GM12878 (cell line): ENCODE data around the gene CYB5R3. TPM values are rescaled to one million over a fixed set of nuclear protein-coding genes. Genes with fewer than 3 reads are reported as not detected.

Experiments
- ATAC-seq: fragments of 200-7000 bp; cut with Tn5 transposase; 3 replicates; pipeline ENCODE4 v1.9.1; 2020; ENCODE audit warnings: mild to moderate bottlenecking, moderate library complexity
- BruUV-seq: library from RNA; stranded (reverse); fragments of 400-500 nt; replicated peaks from 2 replicates; lab custom pipeline; 2021; lab: Mats Ljungman, UMichigan
- CTCF ChIA-PET: fragments of 300-600 bp; sonication (Branson Sonifier 250); formaldehyde crosslinking; extraction: SDS; loops from one replicate; lab custom pipeline; 2021; ENCODE audit warnings: inconsistent platforms; lab: Yijun Ruan, JAX
- POLR2A ChIA-PET: fragments of 350-600 bp; formaldehyde crosslinking; extraction: SDS; loops from one replicate; lab custom pipeline; 2021; ENCODE audit warnings: inconsistent platforms; lab: Charles Lee
- RAD21 ChIA-PET: fragments of 300-600 bp; sonication (Branson Sonifier 250); formaldehyde crosslinking; loops from one replicate; lab custom pipeline; 2023; ENCODE audit warnings: antibody characterized with exemption; ENCODE audit not compliant: unreplicated experiment; lab: Charles Lee
- SMC1A ChIA-PET: fragments of 300-600 bp; sonication (Branson Sonifier 250); formaldehyde crosslinking; loops from one replicate; lab custom pipeline; 2023; ENCODE audit not compliant: unreplicated experiment, uncharacterized antibody; lab: Charles Lee
- DNase-seq: peaks from one replicate; pipeline ENCODE4 v3.0.0-alpha.2; 2011; ENCODE audit warnings: low read depth, low spot score
- FAIRE-seq: peaks from 3 replicates; lab custom pipeline; 2011; peaks lifted over from hg19 to GRCh38; lab: Jason Lieb, UNC
- H2AFZ ChIP-seq: 2 replicates; pipeline ENCODE4 v1.6.0; 2011; ENCODE audit warnings: low read depth, low read length, control low read depth; ENCODE audit not compliant: control insufficient read depth
- H3K27ac ChIP-seq: 2 replicates; pipeline ENCODE4 v1.5.1; 2011; ENCODE audit warnings: control low read depth; ENCODE audit not compliant: control insufficient read depth, insufficient read depth
- H3K27me3 ChIP-seq, 2 experiments: replicated peaks in 1 of 2; 2 replicates each; pipeline versions ENCODE4 v1.6.0 to v1.6.1; 2011; ENCODE audit warnings: low read length in 1 of 2; ENCODE audit not compliant: control insufficient read depth in 2 of 2, insufficient read depth in 2 of 2
- H3K36me3 ChIP-seq, 2 experiments: 2 replicates each; pipeline ENCODE4 v1.5.1; 2011; ENCODE audit warnings: low read length in 1 of 2; ENCODE audit not compliant: control insufficient read depth in 2 of 2, insufficient read depth in 2 of 2
- H3K4me1 ChIP-seq: 2 replicates; pipeline ENCODE4 v1.6.1; 2011; ENCODE audit warnings: mild to moderate bottlenecking, low read length, moderate library complexity, mixed read lengths; ENCODE audit not compliant: control insufficient read depth, insufficient read depth
- H3K4me2 ChIP-seq: 2 replicates; pipeline ENCODE4 v1.6.0; 2011; ENCODE audit warnings: control low read depth; ENCODE audit not compliant: control insufficient read depth, insufficient read depth
- H3K4me3 ChIP-seq: fragments of 200-600 bp; sonication (generic); 2 replicates; pipeline ENCODE4 v1.5.1; 2016
- H3K79me2 ChIP-seq: 2 replicates; pipeline ENCODE4 v1.6.0; 2011; ENCODE audit warnings: low read length; ENCODE audit not compliant: control insufficient read depth, insufficient read depth
- H3K9ac ChIP-seq: 2 replicates; pipeline ENCODE4 v1.8.0; 2011; ENCODE audit warnings: low read length, control low read depth, mixed read lengths; ENCODE audit not compliant: control insufficient read depth, insufficient read depth
- H3K9me3 ChIP-seq: replicated peaks from 3 replicates; pipeline ENCODE4 v1.5.1; 2011; ENCODE audit warnings: mild to moderate bottlenecking, low read length; ENCODE audit not compliant: control insufficient read depth, insufficient read depth
- H4K20me1 ChIP-seq: 2 replicates; pipeline ENCODE4 v1.6.0; 2011; ENCODE audit not compliant: control insufficient read depth, insufficient read depth
- EED ChIP-seq: sonication (generic); IDR thresholded peaks from 2 replicates; pipeline ENCODE4 v1.6.1; 2016; ENCODE audit warnings: antibody characterized with exemption, low read depth
- IKZF1 ChIP-seq: fragments of 450-650 bp; conservative IDR thresholded peaks from 2 replicates; pipeline ENCODE4 v1.6.1; 2017; ENCODE audit warnings: antibody characterized with exemption, mild to moderate bottlenecking
- JUND ChIP-seq: IDR thresholded peaks from 2 replicates; pipeline ENCODE4 v1.6.1; 2012; ENCODE audit warnings: low read depth, mild to moderate bottlenecking, low read length, improper control_type of control experiment, moderate library complexity
- PRDM15 ChIP-seq: fragments of 450-650 bp; formaldehyde crosslinking; IDR thresholded peaks from 2 replicates; pipeline ENCODE4 v1.4.0; 2020; ENCODE audit warnings: mild to moderate bottlenecking, moderate library complexity
- RBBP5 ChIP-seq: fragments of 200-600 bp; sonication (generic); conservative IDR thresholded peaks from 2 replicates; pipeline ENCODE4 v1.6.1; 2016
- SKIL ChIP-seq: fragments of 450-650 bp; IDR thresholded peaks from 2 replicates; pipeline ENCODE4 v1.6.1; 2017; ENCODE audit warnings: mild to moderate bottlenecking, low read depth, inconsistent platforms; ENCODE audit not compliant: poor library complexity, severe bottlenecking
- SPI1 ChIP-seq: IDR thresholded peaks from 2 replicates; pipeline ENCODE4 v1.6.1; 2011; ENCODE audit warnings: low read depth, mild to moderate bottlenecking, low read length, moderate library complexity, borderline replicate concordance; ENCODE audit not compliant: insufficient read depth
- SREBF2 ChIP-seq: IDR thresholded peaks from 2 replicates; pipeline ENCODE4 v1.6.1; 2012; ENCODE audit warnings: mild to moderate bottlenecking, low read length
- SRF ChIP-seq, 2 experiments: IDR thresholded peaks; 2 replicates each; pipeline ENCODE4 v1.6.1; 2011; ENCODE audit warnings: low read depth in 2 of 2, low read length in 2 of 2, mild to moderate bottlenecking in 1 of 2, moderate library complexity in 1 of 2
- ZZZ3 ChIP-seq: IDR thresholded peaks from 2 replicates; pipeline ENCODE4 v1.6.1; 2011; ENCODE audit warnings: low read depth; ENCODE audit not compliant: control insufficient read depth, insufficient read length
- WGBS: methylation state at CpG from one replicate; pipeline ENCODE4 v1.1.6; 2016; ENCODE audit warnings: low lambda C conversion rate; ENCODE audit not compliant: insufficient replicate concordance, insufficient coverage; ENCODE audit errors: missing lambda C conversion rate; 5-methylcytosine and 5-hydroxymethylcytosine counted together
- in situ Hi-C: fragments of 300-500 bp; cut with MboI; formaldehyde crosslinking; loops from 9 replicates; pipeline ENCODE4 v1.14.3; 2018; ENCODE audit warnings: mixed read lengths
- intact Hi-C: fragments of 100-400 bp; cut with micrococcal nuclease; formaldehyde crosslinking; loops from one replicate; pipeline ENCODE4 v1.14.2; 2022; ENCODE audit not compliant: unreplicated experiment
- polyA plus RNA-seq, 11 experiments: library from polyadenylated mRNA; depleted of rRNA in 4 of 11; unstranded in 6 of 11; stranded (reverse) in 5 of 11; fragments of >200 nt; fragmentation: Nextera tagmentation in 4 of 11; fragmentation: Illumina TruSeq in 1 of 11; extraction: Ambion mirVana in 4 of 11; extraction: Trizol in 1 of 11; gene quantifications; 1 replicate in 1 of 11; 2 replicates in 10 of 11; pipeline versions ENCODE4 v1.2.1 to v1.2.3, GENCODE V29; 2011 to 2016; ENCODE audit warnings: inconsistent platforms in 2 of 11, missing spikeins in 2 of 11, low read depth in 1 of 11
- total RNA-seq, 4 experiments: library from RNA; depleted of rRNA in 3 of 4; stranded (reverse); fragments of >200 nt in 3 of 4; fragmentation: Illumina TruSeq in 1 of 4; extraction: Trizol in 1 of 4; gene quantifications; 2 replicates each; pipeline versions ENCODE4 v1.2.1 to v1.2.3, GENCODE V29; 2013 to 2021
- TF ChIP-seq, protein P1 (sequence below): IDR thresholded peaks from 2 replicates; pipeline ENCODE4 v1.6.1; 2012; ENCODE audit warnings: low read depth, low read length, improper control_type of control experiment
- TF ChIP-seq, protein P2 (sequence below): IDR thresholded peaks from 2 replicates; pipeline ENCODE4 v1.6.1; 2011; ENCODE audit warnings: borderline replicate concordance, low read depth, mild to moderate bottlenecking, moderate library complexity, low read length; ENCODE audit not compliant: insufficient read depth, poor library complexity, severe bottlenecking
- TF ChIP-seq, protein P3 (sequence below): fragments of 450-650 bp; IDR thresholded peaks from 2 replicates; pipeline ENCODE4 v1.6.1; 2017; ENCODE audit warnings: low read depth, mild to moderate bottlenecking, moderate library complexity

The CYB5R3 gene
- total and polyA plus RNA-seq, 10 of the 15 experiments (the other 5 are each of a cell fraction or from before 2014, with no cell fraction given): 2.0 to 119 (median 67.8) TPM

DNA sequence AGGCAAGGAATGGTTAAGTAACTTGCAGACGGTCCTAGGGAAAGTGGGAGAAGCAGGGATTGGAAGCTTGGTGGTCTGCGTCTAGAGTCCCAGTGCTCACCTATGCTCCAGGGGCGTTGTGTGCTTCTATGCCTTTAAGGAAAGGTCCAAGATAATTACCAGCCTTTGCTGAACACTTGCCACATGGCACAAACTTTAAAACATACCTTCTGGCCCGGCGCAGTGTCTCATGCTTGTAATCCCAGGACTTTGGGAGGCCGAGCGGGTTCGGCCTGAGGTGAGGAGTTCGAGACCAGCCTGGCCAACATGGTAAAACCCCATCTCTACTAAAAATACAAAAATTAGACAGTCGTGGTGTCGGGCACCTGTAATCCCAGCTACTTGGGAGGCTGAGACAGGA, 36.9 kb downstream of the CYB5R3 start (continued):
- TF ChIP-seq PRDM15: no peak
- no peak for TF ChIP-seq SREBF2
- TF ChIP-seq SRF (IDR thresholded peaks at IDR 0.05; ENCODE audit: low read depth in 2 of 2, low read length in 2 of 2): no peak
- TF ChIP-seq, protein P1, sequence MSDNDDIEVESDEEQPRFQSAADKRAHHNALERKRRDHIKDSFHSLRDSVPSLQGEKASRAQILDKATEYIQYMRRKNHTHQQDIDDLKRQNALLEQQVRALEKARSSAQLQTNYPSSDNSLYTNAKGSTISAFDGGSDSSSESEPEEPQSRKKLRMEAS: no peak
- TF ChIP-seq, protein P2, sequence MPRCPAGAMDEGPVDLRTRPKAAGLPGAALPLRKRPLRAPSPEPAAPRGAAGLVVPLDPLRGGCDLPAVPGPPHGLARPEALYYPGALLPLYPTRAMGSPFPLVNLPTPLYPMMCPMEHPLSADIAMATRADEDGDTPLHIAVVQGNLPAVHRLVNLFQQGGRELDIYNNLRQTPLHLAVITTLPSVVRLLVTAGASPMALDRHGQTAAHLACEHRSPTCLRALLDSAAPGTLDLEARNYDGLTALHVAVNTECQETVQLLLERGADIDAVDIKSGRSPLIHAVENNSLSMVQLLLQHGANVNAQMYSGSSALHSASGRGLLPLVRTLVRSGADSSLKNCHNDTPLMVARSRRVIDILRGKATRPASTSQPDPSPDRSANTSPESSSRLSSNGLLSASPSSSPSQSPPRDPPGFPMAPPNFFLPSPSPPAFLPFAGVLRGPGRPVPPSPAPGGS: no peak

GRCh38 chr22:42611051-42611450, 38.1 kb downstream of the CYB5R3 start:
- Histone ChIP-seq H3K79me2 (peaks cover 65% of the 10 kb centered on the region), H3K4me2 (peak overlapping the region; percentile 73; the same call in 1 of the 2 replicates), H3K27ac (no peak overlapping the region), H4K20me1 (peaks cover 14% of the 10 kb centered on the region; the same call in 1 of the 2 replicates), H3K27me3 (no peaks in the 10 kb centered on the region), H3K9ac (no peak overlapping the region), H3K4me1 (peaks cover 17% of the 10 kb centered on the region), H3K4me3 (no peak overlapping the region), H3K36me3 (peaks cover 3 to 12% of the 10 kb centered on the region in 2 experiments; a peak in 3 of 4 replicates), H3K9me3 (no peaks in the 10 kb centered on the region), H2AFZ (no peak overlapping the region)
- FAIRE-seq: no peak
- in situ Hi-C loops (no loop called here), intact Hi-C loops (loop anchor here (5.0 to 10.0 kb wide), 4 partner anchors 84 to 516 kb away; partner anchors contain the start of genes NDUFA6 and TTLL1)
- ChIA-PET POLR2A (no interaction called here), CTCF (interaction anchor here (1.6 to 4.0 kb wide), 3 partner anchors 12 to 168 kb away, joined by 4 to 21 read pairs (median 4); no protein-coding TSS in a partner anchor), RAD21 (no interaction called here), SMC1A (interaction anchor here (1.4 to 2.1 kb wide), 2 partner anchors 13 to 29 kb away, joined by 4 to 5 read pairs; no protein-coding TSS in a partner anchor)
- no TSS peak for BruUV-seq
- ATAC-seq: no peak
- no CpG with 5 or more reads among the region's 1 CpG for WGBS
- no peak for DNase-seq
- TF ChIP-seq ZZZ3 (no peak), SPI1 (no peak), RBBP5 (no peak), JUND (no peak), SKIL (no peak), IKZF1 (no peak), EED (no peak)
- TF ChIP-seq, protein P3, sequence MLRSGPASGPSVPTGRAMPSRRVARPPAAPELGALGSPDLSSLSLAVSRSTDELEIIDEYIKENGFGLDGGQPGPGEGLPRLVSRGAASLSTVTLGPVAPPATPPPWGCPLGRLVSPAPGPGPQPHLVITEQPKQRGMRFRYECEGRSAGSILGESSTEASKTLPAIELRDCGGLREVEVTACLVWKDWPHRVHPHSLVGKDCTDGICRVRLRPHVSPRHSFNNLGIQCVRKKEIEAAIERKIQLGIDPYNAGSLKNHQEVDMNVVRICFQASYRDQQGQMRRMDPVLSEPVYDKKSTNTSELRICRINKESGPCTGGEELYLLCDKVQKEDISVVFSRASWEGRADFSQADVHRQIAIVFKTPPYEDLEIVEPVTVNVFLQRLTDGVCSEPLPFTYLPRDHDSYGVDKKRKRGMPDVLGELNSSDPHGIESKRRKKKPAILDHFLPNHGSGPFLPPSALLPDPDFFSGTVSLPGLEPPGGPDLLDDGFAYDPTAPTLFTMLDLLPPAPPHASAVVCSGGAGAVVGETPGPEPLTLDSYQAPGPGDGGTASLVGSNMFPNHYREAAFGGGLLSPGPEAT: no peak
